Lung microvascular endothelial cell (primary cell): ENCODE results near the gene RPS26. TPM values are rescaled to one million over a fixed set of nuclear protein-coding genes. Genes with fewer than 3 reads are reported as not detected.

ENCODE experiments used
- DNase-seq, 2 donors: peaks; one replicate each; pipeline versions ENCODE4 v3.0.0 to v3.0.0-alpha.2; 2010; ENCODE audit warnings: low read depth in 2 of 2
- total RNA-seq: library from RNA; depleted of rRNA; stranded (reverse); fragments of >200 nt; gene quantifications from 2 replicates; pipeline ENCODE4 v1.2.1, GENCODE V29; 2014

Gene RPS26
- total RNA-seq, 1 donor from 2014 or later: 124 TPM

DNA sequence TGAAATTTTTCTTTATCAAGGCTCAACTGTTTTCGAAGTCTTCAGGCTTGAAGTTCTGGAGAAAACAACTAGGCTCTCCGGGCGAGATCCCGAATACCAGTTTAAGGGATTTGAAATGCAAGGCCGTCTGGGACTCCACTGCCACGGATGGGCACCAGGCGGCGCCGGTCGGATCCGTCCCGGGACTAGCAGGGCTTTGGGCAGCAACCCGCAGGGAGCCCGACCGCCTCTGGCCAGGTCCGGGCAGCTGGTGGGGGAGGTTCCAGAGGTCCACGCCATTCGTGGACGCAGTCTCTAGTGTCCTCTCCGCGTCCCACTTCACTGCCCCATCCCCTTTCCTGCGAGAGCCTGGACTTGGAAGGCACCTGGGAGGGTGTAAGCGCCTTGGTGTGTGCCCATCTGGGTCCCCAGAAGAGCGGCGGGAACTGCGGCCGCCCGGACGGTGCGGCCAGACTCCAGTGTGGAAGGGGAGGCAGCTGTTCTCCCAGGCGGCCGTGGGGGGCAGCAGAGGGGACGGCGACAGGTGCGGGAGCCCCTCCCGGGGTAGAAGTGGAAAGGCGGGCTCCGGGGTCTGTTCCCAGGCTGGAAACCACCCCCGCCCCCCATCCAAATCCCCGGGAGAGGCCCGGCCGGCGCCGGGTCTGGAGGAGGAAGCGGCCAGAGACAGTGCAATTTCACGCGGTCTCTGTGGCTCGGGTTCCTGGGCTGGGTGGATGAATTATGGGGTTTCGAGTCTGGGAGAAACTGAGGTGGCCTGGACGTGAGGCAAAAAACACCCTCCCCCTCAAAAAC, 37.4 kb downstream of the RPS26 start:
- peak; percentile 93 to 94 for DNase-seq

DNA sequence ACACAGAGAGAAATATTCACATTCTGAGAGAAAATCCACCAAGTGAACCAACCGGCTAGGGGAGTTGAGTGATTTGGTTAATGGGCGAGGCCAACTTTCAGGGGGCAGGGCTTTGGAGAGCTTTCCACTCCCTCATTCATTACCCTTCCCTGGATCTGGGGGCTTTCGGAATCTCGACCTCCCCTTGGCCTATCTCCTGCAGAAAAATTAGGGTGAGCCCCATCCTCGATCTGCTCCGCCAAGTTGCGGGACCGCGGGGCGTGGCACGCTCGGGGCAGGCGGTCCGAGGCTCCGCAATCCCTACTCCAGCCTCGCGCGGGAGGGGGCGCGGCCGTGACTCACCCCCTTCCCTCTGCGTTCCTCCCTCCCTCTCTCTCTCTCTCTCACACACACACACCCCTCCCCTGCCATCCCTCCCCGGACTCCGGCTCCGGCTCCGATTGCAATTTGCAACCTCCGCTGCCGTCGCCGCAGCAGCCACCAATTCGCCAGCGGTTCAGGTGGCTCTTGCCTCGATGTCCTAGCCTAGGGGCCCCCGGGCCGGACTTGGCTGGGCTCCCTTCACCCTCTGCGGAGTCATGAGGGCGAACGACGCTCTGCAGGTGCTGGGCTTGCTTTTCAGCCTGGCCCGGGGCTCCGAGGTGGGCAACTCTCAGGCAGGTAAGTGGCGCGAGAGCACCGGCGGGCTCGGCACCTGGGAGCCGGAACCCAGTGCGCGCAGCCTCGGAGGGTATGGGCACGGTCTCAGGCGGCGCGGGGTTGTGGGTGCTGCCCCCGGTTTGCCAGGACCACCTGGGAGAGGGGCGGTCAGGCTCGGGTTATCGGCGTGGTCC, 38.2 kb downstream of the RPS26 start, which contains the start of gene ERBB3:
TSS of gene ERBB3 (plus strand) at position 443 of the 833 bp plus-strand sequence. CDS start at position 579, 136 bp downstream.
- peak; percentile 55 to 67 for DNase-seq

DNA sequence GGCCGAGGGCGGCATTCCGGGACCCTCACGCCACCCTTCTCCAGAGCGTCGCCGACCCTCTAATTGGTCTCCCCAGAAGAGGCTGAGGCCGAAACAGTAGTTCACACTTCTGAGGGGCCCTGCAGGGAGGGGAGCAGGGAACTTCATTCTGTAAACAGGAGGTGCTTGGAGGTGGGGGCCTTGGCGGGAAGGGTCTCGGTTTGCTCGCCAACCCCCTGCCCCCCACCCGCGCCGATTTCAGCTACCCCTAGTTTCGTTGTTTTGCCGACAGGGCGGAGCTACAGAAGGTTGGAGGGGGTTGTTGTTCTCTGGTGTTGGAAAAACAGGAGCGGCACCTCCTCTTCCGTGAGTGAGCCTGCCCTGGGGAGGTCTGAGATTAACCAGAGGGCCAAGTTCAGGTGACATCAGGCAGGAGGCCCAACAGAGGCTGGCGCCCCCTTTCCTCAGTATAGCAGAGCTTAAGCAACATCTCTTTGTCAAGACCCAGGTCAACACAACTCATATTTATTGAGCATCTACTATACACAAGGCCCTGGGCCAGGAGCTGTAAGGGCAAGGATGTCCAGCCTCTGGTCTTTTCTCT, 38.9 kb downstream of the RPS26 start:
- no peak for DNase-seq

DNA sequence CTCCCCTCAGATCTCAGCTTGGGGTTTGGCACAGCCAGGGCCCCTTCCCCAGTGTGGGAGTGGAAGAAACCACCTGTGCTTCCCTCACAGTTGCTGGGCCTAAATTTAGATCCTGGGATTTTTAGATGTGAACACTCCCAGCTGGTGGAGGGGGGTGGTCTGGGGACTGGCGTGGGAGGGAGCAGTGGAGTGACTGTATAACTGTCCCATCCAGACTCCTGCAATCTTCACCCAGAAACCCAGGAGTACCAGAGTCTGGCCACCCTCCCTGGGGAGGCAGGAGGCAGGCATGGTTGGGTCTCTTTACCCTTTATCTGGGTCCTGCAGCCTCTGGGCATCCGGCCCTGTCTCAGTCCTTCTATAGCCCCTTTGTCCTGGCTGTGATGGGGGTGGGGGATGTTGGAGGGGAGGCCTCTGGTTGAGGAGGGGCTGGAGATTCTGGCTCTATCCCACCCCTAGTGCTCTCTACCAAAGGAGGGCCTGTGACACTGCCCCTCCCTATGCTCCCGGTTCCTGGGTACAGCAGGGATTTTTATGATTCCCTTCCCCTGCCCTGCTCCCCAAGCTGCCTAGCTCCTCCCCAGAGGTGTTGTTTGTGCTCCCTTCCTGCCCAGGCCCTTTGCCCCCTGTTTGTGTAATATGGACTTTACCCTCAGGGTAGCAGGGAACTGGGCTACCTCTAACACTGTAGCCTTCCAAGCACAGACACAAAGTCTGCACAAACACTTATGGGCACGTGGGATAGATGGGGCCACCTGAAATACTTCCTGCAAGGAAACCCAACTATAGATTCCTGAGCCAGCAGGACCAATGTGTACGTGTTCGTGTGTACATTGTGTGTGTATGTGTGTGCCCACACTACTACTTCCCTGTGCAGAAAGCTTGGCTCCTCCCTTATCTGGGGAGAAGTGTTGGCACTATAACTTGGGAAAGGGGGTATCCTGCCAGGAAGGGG, 40.0 kb downstream of the RPS26 start:
- DNase-seq: no peak

DNA sequence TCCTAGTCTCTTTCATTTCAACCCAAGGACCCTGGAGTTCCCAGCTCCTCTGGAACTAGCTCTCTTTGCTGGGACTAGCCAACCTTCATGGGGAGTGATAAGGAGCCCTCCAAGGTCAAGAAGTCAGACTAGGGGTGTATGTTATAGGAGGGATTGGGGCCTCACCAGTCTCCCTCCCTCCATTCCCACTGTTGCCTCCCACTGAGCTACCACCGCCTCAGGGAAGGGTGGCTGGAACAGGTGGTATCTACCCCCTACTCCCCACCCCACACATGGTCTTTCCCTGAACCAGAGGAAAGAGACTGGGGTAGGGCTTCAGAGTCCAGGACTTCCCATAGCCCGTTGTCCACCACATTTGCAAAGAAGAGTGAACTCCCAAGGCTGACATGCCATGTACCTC, 40.7 kb downstream of the RPS26 start:
- DNase-seq: no peak

DNA sequence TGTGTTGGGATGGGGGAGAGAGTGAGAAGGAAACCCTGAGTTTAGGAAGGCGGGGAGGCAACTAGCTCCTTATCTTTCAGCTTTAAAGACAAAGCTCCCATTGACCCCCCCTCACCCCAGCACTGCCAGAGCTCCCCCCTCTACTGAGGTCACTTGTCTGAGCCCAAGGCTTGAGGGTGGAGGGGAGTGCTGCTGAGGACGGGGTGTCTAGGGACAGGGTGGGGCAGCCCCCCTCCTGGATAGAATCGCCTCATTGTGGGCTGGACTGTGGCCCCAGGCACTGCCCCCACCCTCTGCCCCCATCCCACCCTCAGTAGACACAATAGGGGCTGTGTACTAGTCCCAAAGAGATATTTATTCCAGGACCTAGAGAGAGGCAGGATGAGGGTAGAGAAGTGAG, 41.2 kb downstream of the RPS26 start:
- DNase-seq: no peak

DNA sequence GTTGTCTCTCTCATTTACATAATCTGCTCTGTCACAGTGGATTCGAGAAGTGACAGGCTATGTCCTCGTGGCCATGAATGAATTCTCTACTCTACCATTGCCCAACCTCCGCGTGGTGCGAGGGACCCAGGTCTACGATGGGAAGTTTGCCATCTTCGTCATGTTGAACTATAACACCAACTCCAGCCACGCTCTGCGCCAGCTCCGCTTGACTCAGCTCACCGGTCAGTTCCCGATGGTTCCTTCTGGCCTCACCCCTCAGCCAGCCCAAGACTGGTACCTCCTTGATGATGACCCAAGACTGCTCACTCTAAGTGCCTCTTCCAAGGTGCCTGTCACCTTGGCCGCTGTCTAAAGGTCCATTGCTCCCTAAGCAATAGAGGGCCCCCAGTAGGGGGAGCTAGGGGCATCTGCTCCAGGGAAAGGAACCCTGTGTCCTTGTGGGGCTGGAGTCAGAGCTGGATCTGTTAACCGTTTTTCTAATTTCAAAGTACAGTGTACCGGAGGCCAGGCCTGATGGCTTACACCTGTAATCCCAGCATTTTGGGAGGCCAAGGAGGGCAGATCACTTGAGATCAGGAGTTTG, 43.3 kb downstream of the RPS26 start:
- DNase-seq: peak; percentile 9 to 36

DNA sequence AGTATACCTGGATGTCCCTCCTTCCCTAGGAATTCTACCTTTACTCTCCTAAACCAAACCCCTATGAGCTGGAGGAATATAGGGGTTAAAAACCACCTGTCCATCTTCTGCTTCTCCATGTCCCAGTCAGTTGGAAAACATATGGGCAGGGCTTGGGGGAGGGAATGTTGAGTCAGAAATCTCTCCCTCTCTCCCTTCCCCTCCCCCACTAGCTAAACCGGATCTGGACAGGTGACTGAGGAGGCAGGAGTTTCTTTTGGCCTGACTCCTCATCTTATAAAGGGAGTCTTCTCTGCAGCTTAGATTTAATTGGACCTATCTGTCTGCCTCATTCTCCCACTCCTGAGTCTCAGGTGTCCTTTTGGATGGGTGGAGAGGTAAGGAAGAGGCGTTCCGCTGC, 44.4 kb downstream of the RPS26 start:
- DNase-seq: no peak

DNA sequence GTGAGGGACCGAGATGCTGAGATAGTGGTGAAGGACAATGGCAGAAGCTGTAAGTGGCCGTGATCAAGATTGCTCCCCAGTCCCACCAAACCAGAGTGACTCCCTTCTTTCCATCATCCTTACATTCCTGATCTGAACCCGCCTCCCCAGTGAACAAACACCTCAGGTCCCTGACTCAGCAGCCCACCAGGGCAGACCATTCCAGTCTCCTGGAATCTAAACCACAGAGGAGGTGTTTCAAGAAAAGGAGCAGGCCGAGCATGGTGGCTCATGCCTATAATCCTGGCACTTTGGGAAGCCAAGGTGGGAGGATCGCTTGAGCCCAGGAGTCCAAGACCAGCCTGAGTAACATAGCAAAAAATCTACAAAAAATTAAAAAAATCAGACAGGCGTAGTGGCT, 44.9 kb downstream of the RPS26 start:
- DNase-seq: no peak

DNA sequence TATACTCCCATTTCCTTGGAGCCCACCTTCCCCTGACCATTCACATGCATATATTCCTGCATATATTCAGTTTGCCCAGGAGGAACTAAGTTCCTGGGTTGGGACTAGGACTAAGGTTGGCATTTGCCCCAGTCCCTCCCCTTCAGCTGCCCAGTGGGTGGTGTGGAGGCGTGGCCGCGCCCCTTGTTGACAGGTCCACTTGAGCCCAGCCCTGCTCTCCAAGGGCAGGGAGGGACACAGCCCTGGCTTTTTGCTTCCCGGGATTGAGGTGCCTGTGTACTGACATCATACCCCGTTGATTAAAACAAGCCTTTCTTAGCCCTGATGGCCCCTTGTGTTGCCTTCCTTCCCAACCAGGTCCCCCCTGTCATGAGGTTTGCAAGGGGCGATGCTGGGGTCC, 45.5 kb downstream of the RPS26 start:
- DNase-seq: no peak

Other genes with a start within 250 kb of the RPS26 start
- 74.0 and 95.0 TPM in 2 replicates for gene SARNP, start 224.2 kb upstream of the RPS26 start, total RNA-seq
- gene ORMDL2, start 223.9 kb upstream of the RPS26 start, total RNA-seq: 22.7 and 30.6 TPM in 2 replicates
- gene DNAJC14, start 212.3 kb upstream of the RPS26 start, total RNA-seq: 33.6 and 53.8 TPM in 2 replicates
- 0.22 and 0.40 TPM in 2 replicates for gene MMP19, start 199.0 kb upstream of the RPS26 start, total RNA-seq
- gene PYM1, start 114.0 kb upstream of the RPS26 start, total RNA-seq: 25.1 and 26.8 TPM in 2 replicates
- gene DGKA, start 110.8 kb upstream of the RPS26 start, total RNA-seq: 9.5 and 12.9 TPM in 2 replicates
- 0.20 and 0.22 TPM in 2 replicates for gene PMEL, start 75.9 kb upstream of the RPS26 start, total RNA-seq
- 18.1 and 20.8 TPM in 2 replicates for gene CDK2, start 75.1 kb upstream of the RPS26 start, total RNA-seq
- 25.3 and 32.5 TPM in 2 replicates for gene RAB5B, start 67.8 kb upstream of the RPS26 start, total RNA-seq
- 8.9 and 10.1 TPM in 2 replicates for gene SUOX, start 44.6 kb upstream of the RPS26 start, total RNA-seq
- 0.20 and 0.22 TPM in 2 replicates for gene IKZF4, start 20.9 kb upstream of the RPS26 start, total RNA-seq
- gene ERBB3, start 38.2 kb downstream of the RPS26 start, total RNA-seq: under 0.01 and 0.22 TPM in 2 replicates
- gene PA2G4, start 62.6 kb downstream of the RPS26 start, total RNA-seq: 80.8 and 102 TPM in 2 replicates
- gene RPL41, start 74.7 kb downstream of the RPS26 start, total RNA-seq: 2,546 and 2,559 TPM in 2 replicates
- 2.6 and 5.0 TPM in 2 replicates for gene ZC3H10, start 76.3 kb downstream of the RPS26 start, total RNA-seq
- 270 and 326 TPM in 2 replicates for gene ESYT1, start 86.3 kb downstream of the RPS26 start, total RNA-seq
- 63.6 and 75.0 TPM in 2 replicates for gene MYL6B, start 110.7 kb downstream of the RPS26 start, total RNA-seq
- gene MYL6, start 116.4 kb downstream of the RPS26 start, total RNA-seq: 2,671 and 3,118 TPM in 2 replicates
- 31.4 and 45.8 TPM in 2 replicates for gene SMARCC2, start 147.6 kb downstream of the RPS26 start, total RNA-seq
- gene RNF41, start 180.0 kb downstream of the RPS26 start, total RNA-seq: 42.5 and 73.0 TPM in 2 replicates
- gene NABP2, start 182.4 kb downstream of the RPS26 start, total RNA-seq: 17.5 and 21.1 TPM in 2 replicates
- not detected in 2 replicates for gene SLC39A5, start 188.1 kb downstream of the RPS26 start, total RNA-seq
- 8.3 and 10.7 TPM in 2 replicates for gene ANKRD52, start 216.5 kb downstream of the RPS26 start, total RNA-seq
- gene COQ10A, start 225.0 kb downstream of the RPS26 start, total RNA-seq: 5.9 and 7.9 TPM in 2 replicates